SIG-M5 treated with dmso at 0.1 percent for 504 hours (cell line): ENCODE measurements around the gene OVOL2.

ENCODE experiments used
- DNase-seq: peaks from one replicate; lab custom pipeline; 2025; ENCODE audit not compliant: unreplicated experiment; lab: John Stamatoyannopoulos, UW

Gene OVOL2

GRCh38 chr20:18018100-18018499 is 39.6 kb downstream of the OVOL2 start:
- DNase-seq: no peak

- DNase-seq: no peak
These were observed 40.9 kb downstream of the OVOL2 start for GRCh38 chr20:18016772-18017171.

- no peak for DNase-seq
These were observed 43.3 kb downstream of the OVOL2 start for GRCh38 chr20:18014411-18014810.

- DNase-seq: no peak
These were observed 44.8 kb downstream of the OVOL2 start for GRCh38 chr20:18012901-18013300.

- no peak for DNase-seq
These were observed 45.6 kb downstream of the OVOL2 start for GRCh38 chr20:18011951-18012645.

- DNase-seq: no peak
These were observed 46.2 kb downstream of the OVOL2 start for GRCh38 chr20:18011482-18011881.

GRCh38 chr20:18009116-18009515 is 48.6 kb downstream of the OVOL2 start:
- DNase-seq: no peak

GRCh38 chr20:18007534-18008292 is 50.0 kb downstream of the OVOL2 start:
- no peak for DNase-seq

- no peak for DNase-seq
These were observed 51.0 kb downstream of the OVOL2 start for GRCh38 chr20:18006684-18007083.

- DNase-seq: no peak
These were observed 51.7 kb downstream of the OVOL2 start for GRCh38 chr20:18005990-18006364.

GRCh38 chr20:18005170-18005989 is 52.3 kb downstream of the OVOL2 start:
- DNase-seq: peak; percentile 18

- DNase-seq: no peak
These were observed 53.2 kb downstream of the OVOL2 start for GRCh38 chr20:18004384-18005031.

- DNase-seq: no peak
These were observed 53.8 kb downstream of the OVOL2 start for GRCh38 chr20:18003897-18004296.

- peak; percentile 38 for DNase-seq
These were observed 56.4 kb downstream of the OVOL2 start for GRCh38 chr20:18001131-18001921.

- no peak for DNase-seq
These were observed 58.1 kb downstream of the OVOL2 start for GRCh38 chr20:17999566-17999965.

- DNase-seq: no peak
These were observed 59.3 kb downstream of the OVOL2 start for GRCh38 chr20:17998446-17998845.

GRCh38 chr20:17995967-17996819 is 61.5 kb downstream of the OVOL2 start:
- peak; percentile 73 for DNase-seq

- no peak for DNase-seq
These were observed 64.2 kb downstream of the OVOL2 start for GRCh38 chr20:17993546-17993945.

- DNase-seq: no peak
These were observed 64.7 kb downstream of the OVOL2 start for GRCh38 chr20:17992847-17993513.
